GM18505 (cell line): ENCODE results near the gene TMEM138.
"Not testable (repeated sequence)": the region's sequence is repeated elsewhere in the genome, so short reads cannot be mapped to it uniquely, and the experiment has no call there.

ENCODE experiments used
- ATAC-seq: cut with Tn5 transposase; IDR thresholded peaks from one replicate; pipeline ENCODE4 v1.9.1; 2021; ENCODE audit not compliant: unreplicated experiment
- POLR2A ChIP-seq: IDR thresholded peaks from 4 replicates; pipeline ENCODE4 v1.6.1; 2011; ENCODE audit warnings: borderline replicate concordance; ENCODE audit not compliant: insufficient read depth, insufficient read length; ENCODE audit errors: extremely low read depth

Gene TMEM138

GRCh38 chr11:61362542-61362875 is 335 bp downstream of the TMEM138 start:
- ATAC-seq = peak; percentile 1
- no peak for TF ChIP-seq POLR2A

- ATAC-seq = no peak
Measured at GRCh38 chr11:61364012-61364675, 2.0 kb downstream of the TMEM138 start.

GRCh38 chr11:61367406-61367805 is 5.2 kb downstream of the TMEM138 start:
- no peak for ATAC-seq
- TF ChIP-seq POLR2A = no peak

More at GRCh38 chr11:61364012-61364675, 2.0 kb downstream of the TMEM138 start:
- no peak for TF ChIP-seq POLR2A

GRCh38 chr11:61368646-61369045 is 6.5 kb downstream of the TMEM138 start:
- no peak for ATAC-seq
- no peak for TF ChIP-seq POLR2A

GRCh38 chr11:61369372-61370348 is 7.5 kb downstream of the TMEM138 start:
- no peak for TF ChIP-seq POLR2A
- no peak for ATAC-seq

GRCh38 chr11:61370349-61371005 is 8.3 kb downstream of the TMEM138 start:
- no peak for TF ChIP-seq POLR2A
- no peak for ATAC-seq

GRCh38 chr11:61372659-61373420 is 10.7 kb downstream of the TMEM138 start:
- ATAC-seq = no peak
- TF ChIP-seq POLR2A = no peak

- no peak for ATAC-seq
Measured at GRCh38 chr11:61375761-61376108, 13.6 kb downstream of the TMEM138 start.

GRCh38 chr11:61377461-61378160 is 15.4 kb downstream of the TMEM138 start:
- ATAC-seq = no peak
- no peak for TF ChIP-seq POLR2A

More at GRCh38 chr11:61375761-61376108, 13.6 kb downstream of the TMEM138 start:
- no peak for TF ChIP-seq POLR2A

GRCh38 chr11:61378713-61379313 is 16.6 kb downstream of the TMEM138 start:
- ATAC-seq = no peak

GRCh38 chr11:61380884-61381283 is 18.7 kb downstream of the TMEM138 start:
- no peak for TF ChIP-seq POLR2A
- no peak for ATAC-seq

More at GRCh38 chr11:61378713-61379313, 16.6 kb downstream of the TMEM138 start:
- TF ChIP-seq POLR2A = no peak

- not testable (repeated sequence) for ATAC-seq
Measured at GRCh38 chr11:61383859-61384258, 21.7 kb downstream of the TMEM138 start.
